MCF 10A (cell line): ENCODE measurements around the gene FBXO44. TPM values are rescaled to one million over a fixed set of nuclear protein-coding genes. Genes with fewer than 3 reads are reported as not detected.

Source experiments
- BruUV-seq: library from RNA; stranded (reverse); fragments of 400-500 nt; replicated peaks from 2 replicates; lab custom pipeline; 2021; lab: Mats Ljungman, UMichigan
- CTCF ChIA-PET: fragments of 300-600 bp; sonication (Branson Sonifier 250); formaldehyde crosslinking; extraction: SDS; loops from one replicate; lab custom pipeline; 2021; ENCODE audit warnings: antibody characterized with exemption, inconsistent platforms; lab: Yijun Ruan, JAX
- POLR2A ChIA-PET: fragments of 300-600, 350-650 bp; sonication (Branson Sonifier 250); formaldehyde crosslinking; extraction: SDS; loops from one replicate; lab custom pipeline; 2020; ENCODE audit warnings: antibody characterized with exemption, inconsistent platforms; lab: Yijun Ruan, JAX
- DNase-seq: peaks from one replicate; pipeline ENCODE4 v3.0.0-alpha.2; 2018; ENCODE audit not compliant: unreplicated experiment
- H3K27ac Mint-ChIP-seq: one replicate; pipeline ENCODE4 v1.8.0; 2022; ENCODE audit warnings: mild to moderate bottlenecking, low read depth, mixed read lengths; ENCODE audit not compliant: unreplicated experiment
- H3K27me3 Mint-ChIP-seq: one replicate; pipeline ENCODE4 v1.8.0; 2022; ENCODE audit warnings: mixed read lengths; ENCODE audit not compliant: insufficient read depth, unreplicated experiment
- H3K36me3 Mint-ChIP-seq: one replicate; pipeline ENCODE4 v1.8.0; 2022; ENCODE audit warnings: mild to moderate bottlenecking, moderate library complexity, mixed read lengths; ENCODE audit not compliant: insufficient read depth, unreplicated experiment
- H3K4me1 Mint-ChIP-seq: one replicate; pipeline ENCODE4 v1.8.0; 2022; ENCODE audit warnings: mixed read lengths; ENCODE audit not compliant: insufficient read depth, unreplicated experiment
- H3K4me3 Mint-ChIP-seq: one replicate; pipeline ENCODE4 v1.8.0; 2022; ENCODE audit warnings: mild to moderate bottlenecking, moderate library complexity, mixed read lengths; ENCODE audit not compliant: unreplicated experiment
- H3K9me3 Mint-ChIP-seq: one replicate; pipeline ENCODE4 v1.8.0; 2022; ENCODE audit warnings: mixed read lengths; ENCODE audit not compliant: unreplicated experiment
- intact Hi-C: fragments of 100-400 bp; cut with micrococcal nuclease; formaldehyde crosslinking; loops from 2 replicates; pipeline ENCODE4 v1.14.1; 2022
- total RNA-seq: library from RNA; stranded (reverse); gene quantifications from 2 replicates; pipeline ENCODE4 v1.2.3, GENCODE V29; 2022
- TF ChIP-seq, protein P1 (sequence below): fragments of 200-600 bp; IDR thresholded peaks from one replicate; pipeline ENCODE4 v1.8.0; 2022; ENCODE audit warnings: antibody characterized with exemption, mild to moderate bottlenecking; ENCODE audit not compliant: unreplicated experiment

Gene FBXO44
- total RNA-seq, 1 experiment from 2014 or later: 16.3 TPM

DNA sequence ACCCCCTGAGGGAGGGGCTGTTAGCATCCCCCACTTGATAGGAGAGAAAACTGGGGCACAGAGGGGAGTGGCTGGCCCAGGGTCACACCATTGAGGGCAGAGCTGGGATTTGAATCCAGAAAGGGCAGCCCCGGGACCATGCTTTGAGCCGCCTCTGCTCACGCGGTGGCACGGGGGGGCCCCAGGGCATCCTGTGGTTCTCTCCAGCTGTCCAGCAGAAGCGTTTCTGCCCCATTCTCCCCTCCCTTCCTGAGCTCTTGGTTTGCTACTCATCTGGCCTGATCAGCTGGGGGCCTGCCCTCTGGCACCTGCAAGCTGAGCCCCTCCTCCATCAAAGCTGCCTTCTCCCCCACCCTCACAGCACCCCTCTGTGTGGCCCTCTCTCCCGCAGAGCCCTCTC is 37.9 kb upstream of the FBXO44 start:
- H3K4me3 Mint-ChIP-seq: no peak overlapping the region
- H3K9me3 Mint-ChIP-seq: no peaks in the 10 kb centered on the region
- no peaks in the 10 kb centered on the region for H3K4me1 Mint-ChIP-seq
- H3K27ac Mint-ChIP-seq: no peak overlapping the region
- intact Hi-C loops: no loop called here
- CTCF ChIA-PET: no interaction called here
- H3K36me3 Mint-ChIP-seq: no peaks in the 10 kb centered on the region
- H3K27me3 Mint-ChIP-seq: peaks cover 45% of the 10 kb centered on the region
- POLR2A ChIA-PET: interaction anchor here (0.6 kb wide), 1 partner anchor 262 kb away, joined by 3 read pairs; no protein-coding TSS in a partner anchor
- BruUV-seq: no TSS peak
- DNase-seq: no peak
- TF ChIP-seq, protein P1, sequence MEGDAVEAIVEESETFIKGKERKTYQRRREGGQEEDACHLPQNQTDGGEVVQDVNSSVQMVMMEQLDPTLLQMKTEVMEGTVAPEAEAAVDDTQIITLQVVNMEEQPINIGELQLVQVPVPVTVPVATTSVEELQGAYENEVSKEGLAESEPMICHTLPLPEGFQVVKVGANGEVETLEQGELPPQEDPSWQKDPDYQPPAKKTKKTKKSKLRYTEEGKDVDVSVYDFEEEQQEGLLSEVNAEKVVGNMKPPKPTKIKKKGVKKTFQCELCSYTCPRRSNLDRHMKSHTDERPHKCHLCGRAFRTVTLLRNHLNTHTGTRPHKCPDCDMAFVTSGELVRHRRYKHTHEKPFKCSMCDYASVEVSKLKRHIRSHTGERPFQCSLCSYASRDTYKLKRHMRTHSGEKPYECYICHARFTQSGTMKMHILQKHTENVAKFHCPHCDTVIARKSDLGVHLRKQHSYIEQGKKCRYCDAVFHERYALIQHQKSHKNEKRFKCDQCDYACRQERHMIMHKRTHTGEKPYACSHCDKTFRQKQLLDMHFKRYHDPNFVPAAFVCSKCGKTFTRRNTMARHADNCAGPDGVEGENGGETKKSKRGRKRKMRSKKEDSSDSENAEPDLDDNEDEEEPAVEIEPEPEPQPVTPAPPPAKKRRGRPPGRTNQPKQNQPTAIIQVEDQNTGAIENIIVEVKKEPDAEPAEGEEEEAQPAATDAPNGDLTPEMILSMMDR: no peak

DNA sequence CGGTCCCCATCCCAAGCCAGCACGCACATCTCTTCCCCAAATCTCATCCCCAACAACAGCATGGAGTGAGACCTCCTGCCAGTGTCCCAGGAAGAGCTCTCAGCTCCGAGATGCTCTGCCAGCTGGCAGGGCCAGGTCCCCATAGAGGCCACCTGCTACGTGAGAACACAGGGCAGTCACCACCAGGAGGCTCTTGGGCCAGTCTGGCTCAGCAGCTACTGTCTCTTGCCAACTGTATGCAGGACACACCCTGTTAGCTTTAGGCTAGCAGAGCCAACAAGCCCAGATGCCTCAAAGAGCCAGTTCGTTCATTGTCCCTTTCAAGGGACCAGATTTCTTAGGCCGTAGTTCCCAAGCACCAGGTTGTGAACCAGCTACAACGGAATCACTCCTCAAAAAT is 37.4 kb upstream of the FBXO44 start:
- Mint-ChIP-seq H3K36me3 (no peaks in the 10 kb centered on the region), H3K27ac (no peak overlapping the region), H3K27me3 (peaks cover 51% of the 10 kb centered on the region), H3K4me1 (no peaks in the 10 kb centered on the region), H3K9me3 (no peaks in the 10 kb centered on the region), H3K4me3 (no peak overlapping the region)
- ChIA-PET POLR2A (no interaction called here), CTCF (interaction anchor here (0.6 kb wide), 1 partner anchor 373 kb away, joined by 3 read pairs; no protein-coding TSS in a partner anchor)
- intact Hi-C loops: no loop called here
- TF ChIP-seq, protein P1: no peak
- no TSS peak for BruUV-seq
- no peak for DNase-seq

DNA sequence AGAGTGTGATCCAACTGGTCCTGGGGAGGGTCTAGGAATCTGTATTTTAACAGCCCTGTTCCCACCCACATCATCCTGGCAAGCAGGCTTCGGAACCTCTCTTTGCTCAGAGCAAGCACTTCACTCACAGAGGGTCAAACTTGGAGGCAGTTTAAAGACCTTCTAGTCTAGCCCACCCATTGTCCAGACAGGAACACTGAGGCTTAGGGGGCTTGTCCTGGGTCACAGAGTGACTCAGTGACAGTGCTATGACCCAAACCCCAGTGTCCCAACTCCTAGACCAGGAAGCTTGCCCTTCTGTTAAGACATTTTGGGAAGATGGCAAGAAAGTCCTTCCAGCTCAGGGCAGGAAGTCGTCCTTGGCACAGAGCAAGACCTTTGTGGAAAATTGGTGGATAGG is 36.9 kb upstream of the FBXO44 start:
- ChIA-PET POLR2A (no interaction called here), CTCF (interaction anchor here (0.6 to 0.7 kb wide), 2 partner anchors 374 to 401 kb away, joined by 3 read pairs; no protein-coding TSS in a partner anchor)
- no peak overlapping the region for H3K27ac Mint-ChIP-seq
- no peak overlapping the region for H3K4me3 Mint-ChIP-seq
- no peak for DNase-seq
- peaks cover 55% of the 10 kb centered on the region for H3K27me3 Mint-ChIP-seq
- TF ChIP-seq, protein P1: no peak
- H3K9me3 Mint-ChIP-seq: no peaks in the 10 kb centered on the region
- intact Hi-C loops: no loop called here
- no peaks in the 10 kb centered on the region for H3K4me1 Mint-ChIP-seq
- no TSS peak for BruUV-seq
- no peaks in the 10 kb centered on the region for H3K36me3 Mint-ChIP-seq

DNA sequence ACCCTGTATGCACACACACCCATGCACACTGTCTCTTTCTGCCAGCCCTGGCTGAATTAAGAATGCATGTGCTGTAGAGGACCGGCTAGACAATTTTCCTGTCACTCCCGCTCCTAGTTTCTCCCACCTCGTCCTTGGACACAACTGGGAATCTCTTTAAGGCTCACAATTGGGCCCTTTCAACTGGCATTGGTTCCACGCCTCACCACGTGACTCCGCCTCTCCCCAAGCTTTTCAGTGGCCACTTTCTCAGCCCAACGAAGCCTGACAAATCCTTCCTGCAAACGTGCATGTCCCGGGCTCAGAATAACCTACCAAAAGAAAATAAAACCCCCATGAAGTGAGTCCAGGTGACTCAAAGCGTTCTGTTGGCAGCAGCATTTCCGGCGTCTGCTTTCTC is 34.3 kb upstream of the FBXO44 start:
- intact Hi-C loops: no loop called here
- Mint-ChIP-seq H3K9me3 (no peaks in the 10 kb centered on the region), H3K4me1 (no peaks in the 10 kb centered on the region), H3K36me3 (no peaks in the 10 kb centered on the region), H3K27ac (no peak overlapping the region), H3K4me3 (no peak overlapping the region), H3K27me3 (peaks cover 82% of the 10 kb centered on the region)
- no peak for DNase-seq
- BruUV-seq: no TSS peak
- TF ChIP-seq, protein P1: no peak
- CTCF ChIA-PET: interaction anchor here (0.6 to 0.7 kb wide), 2 partner anchors 99 to 142 kb away, joined by 3 read pairs; no protein-coding TSS in a partner anchor
- POLR2A ChIA-PET: no interaction called here
